HepG2 (cell line): ENCODE results near the gene SHC3. TPM values are rescaled to one million over a fixed set of nuclear protein-coding genes. Genes with fewer than 3 reads are reported as not detected.

Experiments used
- ATAC-seq: fragments of 200-7000 bp; cut with Tn5 transposase; 3 replicates; pipeline ENCODE4 v1.9.1; 2020; ENCODE audit warnings: mild to moderate bottlenecking, moderate library complexity
- BruUV-seq: library from RNA; stranded (reverse); fragments of 400-500 nt; replicated peaks from 2 replicates; lab custom pipeline; 2021; lab: Mats Ljungman, UMichigan
- CTCF ChIA-PET: fragments of 300-600 bp; formaldehyde crosslinking; extraction: SDS; loops from one replicate; lab custom pipeline; 2021; ENCODE audit warnings: low total read pairs, inconsistent platforms, low intra/inter-chr PET ratio; lab: Yijun Ruan, JAX
- POLR2A ChIA-PET: fragments of 350-600 bp; sonication (Branson Sonifier 250); formaldehyde crosslinking; loops from one replicate; lab custom pipeline; 2020; ENCODE audit warnings: antibody characterized with exemption, inconsistent platforms; lab: Yijun Ruan, JAX
- DNase-seq: peaks from one replicate; pipeline ENCODE4 v3.0.0-alpha.2; 2015; ENCODE audit warnings: low spot score
- FAIRE-seq: peaks from 3 replicates; lab custom pipeline; 2011; peaks lifted over from hg19 to GRCh38; lab: Jason Lieb, UNC
- H2AFZ ChIP-seq: one replicate; pipeline ENCODE4 v1.6.1; 2011; ENCODE audit warnings: low read length, inconsistent platforms
- H3K27ac ChIP-seq: fragments of 300-600 bp; 3 replicates; pipeline ENCODE4 v1.8.0; 2011; ENCODE audit warnings: mixed run types, mild to moderate bottlenecking, mixed read lengths, low read length, inconsistent platforms; ENCODE audit not compliant: insufficient read depth; ENCODE audit errors: extremely low read length
- H3K27me3 ChIP-seq, 2 experiments: fragments of 200-600 bp in 1 of 2; 2 replicates in 1 of 2; 3 replicates in 1 of 2; pipeline versions ENCODE4 v1.6.0 to v1.8.0; 2011; ENCODE audit warnings: low read length in 2 of 2, mild to moderate bottlenecking in 2 of 2, moderate library complexity in 2 of 2, inconsistent platforms in 1 of 2; ENCODE audit not compliant: insufficient read depth in 2 of 2, control insufficient read depth in 1 of 2
- H3K36me3 ChIP-seq, 2 experiments: fragments of 200-600 bp in 1 of 2; replicated peaks in 1 of 2; 2 replicates in 1 of 2; 3 replicates in 1 of 2; pipeline versions ENCODE4 v1.5.1 to v1.8.0; 2011; ENCODE audit warnings: low read length in 2 of 2, inconsistent platforms in 1 of 2; ENCODE audit not compliant: insufficient read depth in 2 of 2, control insufficient read depth in 1 of 2
- H3K4me1 ChIP-seq: 2 replicates; pipeline ENCODE4 v1.5.1; 2012; ENCODE audit warnings: low read length, inconsistent platforms; ENCODE audit not compliant: insufficient read depth
- H3K4me2 ChIP-seq: 2 replicates; pipeline ENCODE4 v1.6.0; 2011; ENCODE audit warnings: low read depth, low read length, inconsistent platforms
- H3K4me3 ChIP-seq, 3 experiments: fragments of 200-600 bp in 1 of 3; sonication (generic), shearing (Covaris generic) in 1 of 3; replicated peaks in 1 of 3; 2 replicates each; pipeline ENCODE4 v1.5.1; 2011 to 2016; ENCODE audit warnings: low read length in 3 of 3, inconsistent platforms in 2 of 3, low read depth in 2 of 3, mild to moderate bottlenecking in 2 of 3, control low read depth in 1 of 3, mixed read lengths in 1 of 3; ENCODE audit not compliant: insufficient read depth in 1 of 3
- H3K79me2 ChIP-seq: one replicate; pipeline ENCODE4 v1.6.1; 2011; ENCODE audit warnings: low read length, inconsistent platforms; ENCODE audit not compliant: insufficient read depth
- H3K9ac ChIP-seq: 2 replicates; pipeline ENCODE4 v1.6.0; 2011; ENCODE audit warnings: mild to moderate bottlenecking, low read depth, low read length, inconsistent platforms; ENCODE audit not compliant: insufficient read depth
- H3K9me3 ChIP-seq: 2 replicates; pipeline ENCODE4 v1.5.1; 2012; ENCODE audit warnings: mild to moderate bottlenecking, low read length
- H4K20me1 ChIP-seq: 2 replicates; pipeline ENCODE4 v1.6.0; 2011; ENCODE audit warnings: inconsistent platforms, mild to moderate bottlenecking, low read length, moderate library complexity; ENCODE audit not compliant: insufficient read depth
- CEBPZ ChIP-seq: IDR thresholded peaks from 2 replicates; pipeline ENCODE4 v1.6.1; 2012; ENCODE audit warnings: low read length, improper control_type of control experiment
- FOXA1 ChIP-seq, 2 experiments: fragments of 450-650 bp in 1 of 2; sonication (generic) in 1 of 2; formaldehyde crosslinking in 1 of 2; IDR thresholded peaks; 2 replicates each; pipeline versions ENCODE4 v1.4.0 to v1.6.1; 2016 to 2020; ENCODE audit warnings: missing genetic modification reagents in 1 of 2
- FOXA3 ChIP-seq: IDR thresholded peaks from 2 replicates; pipeline ENCODE4 v1.6.1; 2016; ENCODE audit warnings: missing genetic modification reagents, missing compliant biosample characterization
- HDAC2 ChIP-seq: sonication (generic); formaldehyde crosslinking; IDR thresholded peaks from 2 replicates; pipeline ENCODE4 v1.4.0; 2020; ENCODE audit warnings: missing genetic modification reagents
- HNF4G ChIP-seq, 2 experiments: sonication (generic) in 1 of 2; formaldehyde crosslinking in 1 of 2; IDR thresholded peaks; 2 replicates each; pipeline versions ENCODE4 v1.4.0 to v1.6.1; 2011 to 2020; ENCODE audit warnings: borderline replicate concordance in 2 of 2, low read depth in 2 of 2, mild to moderate bottlenecking in 2 of 2, low read length in 1 of 2, missing genetic modification reagents in 1 of 2, moderate library complexity in 1 of 2
- HOMEZ ChIP-seq: IDR thresholded peaks from 2 replicates; pipeline ENCODE4 v1.6.1; 2016; ENCODE audit warnings: low read depth
- MXI1 ChIP-seq: IDR thresholded peaks from 3 replicates; pipeline ENCODE4 v1.6.1; 2012; ENCODE audit warnings: low read depth, low read length, inconsistent platforms, borderline replicate concordance
- NFYC ChIP-seq: IDR thresholded peaks from 2 replicates; pipeline ENCODE4 v1.6.1; 2016; ENCODE audit warnings: missing genetic modification reagents, missing compliant biosample characterization
- PHF21A ChIP-seq: sonication (generic); formaldehyde crosslinking; IDR thresholded peaks from 2 replicates; pipeline ENCODE4 v1.5.0; 2020; ENCODE audit warnings: mild to moderate bottlenecking, missing genetic modification reagents
- RARA ChIP-seq: IDR thresholded peaks from 2 replicates; pipeline ENCODE4 v1.6.1; 2016; ENCODE audit warnings: missing genetic modification reagents, missing compliant biosample characterization
- RBM22 ChIP-seq: fragments of 200-400 bp; formaldehyde crosslinking; optimal IDR thresholded peaks from 2 replicates; pipeline ENCODE3; 2017; ENCODE audit warnings: mild to moderate bottlenecking, low read length, moderate library complexity
- SKI ChIP-seq: fragments of 450-650 bp; IDR thresholded peaks from one replicate; pipeline ENCODE4 v1.6.1; 2018; ENCODE audit warnings: mild to moderate bottlenecking; ENCODE audit not compliant: partially characterized antibody
- TEAD3 ChIP-seq: optimal IDR thresholded peaks from 2 replicates; pipeline ENCODE3; 2016; ENCODE audit warnings: borderline replicate concordance
- TFDP1 ChIP-seq: IDR thresholded peaks from 2 replicates; pipeline ENCODE4 v1.6.1; 2016; ENCODE audit warnings: missing compliant biosample characterization, missing genetic modification reagents, borderline replicate concordance
- USF2 ChIP-seq, 2 experiments: sonication (generic) in 1 of 2; formaldehyde crosslinking in 1 of 2; IDR thresholded peaks; 2 replicates each; pipeline versions ENCODE4 v1.5.1 to v1.6.1; 2011 to 2020; ENCODE audit warnings: borderline replicate concordance in 1 of 2, low read depth in 1 of 2, low read length in 1 of 2, mild to moderate bottlenecking in 1 of 2, missing genetic modification reagents in 1 of 2, moderate library complexity in 1 of 2
- ZNF292 ChIP-seq: sonication (generic); formaldehyde crosslinking; IDR thresholded peaks from 2 replicates; pipeline ENCODE4 v1.8.1; 2022; ENCODE audit warnings: mild to moderate bottlenecking, low read depth, missing genetic modification reagents, borderline replicate concordance
- in situ Hi-C: cut with HindIII; loops from 2 replicates; pipeline ENCODE4 v1.10.0; 2017; ENCODE audit warnings: low pct_unique_long_range_greater_than_20kb; ENCODE audit not compliant: extremely low pct_ligation_motif_present
- intact Hi-C: fragments of 100-400 bp; cut with micrococcal nuclease; formaldehyde crosslinking; loops from one replicate; pipeline ENCODE4 v1.10.0; 2022; ENCODE audit not compliant: unreplicated experiment
- polyA plus RNA-seq, 8 experiments: library from polyadenylated mRNA; depleted of rRNA in 3 of 8; stranded (reverse) in 7 of 8; unstranded in 1 of 8; fragments of >200 nt; fragmentation: Illumina TruSeq in 4 of 8; extraction: Trizol in 4 of 8; gene quantifications; 2 replicates each; pipeline versions ENCODE4 v1.2.1 to v1.2.3, GENCODE V29; 2011 to 2016; ENCODE audit warnings: low read depth in 4 of 8, missing spikeins in 1 of 8, mixed read lengths in 1 of 8; ENCODE audit not compliant: insufficient read depth in 1 of 8
- total RNA-seq, 5 experiments: library from RNA; depleted of rRNA; stranded (reverse); fragments of >200 nt; fragmentation: Illumina TruSeq; extraction: Trizol; gene quantifications; 2 replicates each; pipeline ENCODE4 v1.2.3, GENCODE V29; 2016; ENCODE audit warnings: low read depth in 1 of 5

The SHC3 gene
- total and polyA plus RNA-seq, 2 of the 13 experiments (the other 11 are each of a cell fraction or from before 2014, with no cell fraction given) = 0.09 to 0.89 TPM

- peak; percentile 97 for ATAC-seq
- BruUV-seq = no TSS peak
- no peaks in the 10 kb centered on the region for H3K79me2 ChIP-seq
- H3K27ac ChIP-seq = no peak overlapping the region
- no peak overlapping the region for H3K4me3 ChIP-seq
- DNase-seq = peak; percentile 50
- in situ Hi-C loops (no loop called here), intact Hi-C loops (no loop called here)
- no peaks in the 10 kb centered on the region for H4K20me1 ChIP-seq
- FAIRE-seq = peak; percentile 15
- no peaks in the 10 kb centered on the region for H3K27me3 ChIP-seq
- no peak overlapping the region for H3K9ac ChIP-seq
- H3K4me2 ChIP-seq = no peak overlapping the region
- H3K4me1 ChIP-seq = peaks cover 11% of the 10 kb centered on the region
- ChIA-PET POLR2A (no interaction called here), CTCF (no interaction called here)
- no peak overlapping the region for H2AFZ ChIP-seq
- H3K9me3 ChIP-seq = no peaks in the 10 kb centered on the region
- H3K36me3 ChIP-seq = no peaks in the 10 kb centered on the region
- TF ChIP-seq RARA (CRISPR knock-in tag) (no peak), ZNF292 (peak; percentile 32; the same call in 1 of the 2 replicates), TEAD3 (peak; percentile 26), CEBPZ (no peak), SKI (peak; percentile 54), PHF21A (CRISPR knock-in tag) (peak; percentile 91), NFYC (peak; percentile 59), HDAC2 (CRISPR knock-in tag) (0 out of 2 replicates have a peak, but pooled peaks have one; percentile 17), HOMEZ (CRISPR knock-in tag) (peak; percentile 23; the same call in 1 of the 2 replicates), USF2 (IDR thresholded peaks at IDR 0.05; ENCODE audit: low read depth, low read length) (peak; percentile 58), USF2 (CRISPR knock-in tag; IDR thresholded peaks at IDR 0.05; ENCODE audit: borderline replicate concordance) (peak; percentile 61; the same call in 1 of the 2 replicates), TFDP1 (CRISPR knock-in tag) (no peak), FOXA1 (IDR thresholded peaks at IDR 0.05) (no peak), FOXA1 (CRISPR knock-in tag; IDR thresholded peaks at IDR 0.05) (0 out of 2 replicates have a peak, but pooled peaks have one; percentile 16), MXI1 (peak; percentile 25; the same call in 1 of the 3 replicates), RBM22 (no peak), FOXA3 (CRISPR knock-in tag) (0 out of 2 replicates have a peak, but pooled peaks have one; percentile 14), HNF4G (IDR thresholded peaks at IDR 0.05; ENCODE audit: borderline replicate concordance, low read depth, low read length) (0 out of 2 replicates have a peak, but pooled peaks have one; percentile 14), HNF4G (CRISPR knock-in tag; IDR thresholded peaks at IDR 0.05; ENCODE audit: borderline replicate concordance, low read depth) (no peak)
Measured at GRCh38 chr9:89191004-89191403, 12.4 kb upstream of the SHC3 start.
